Activated CD8-positive, alpha-beta T cell treated with anti-CD3 and anti-CD28 coated beads for 36 hours (primary cell): ENCODE data around the gene DCXR. TPM values are rescaled to one million over a fixed set of nuclear protein-coding genes. Genes with fewer than 3 reads are reported as not detected.

Experiments
- ATAC-seq: fragments of 200-7000 bp; cut with Tn5 transposase; one replicate; pipeline ENCODE4 v1.10.0; 2021; ENCODE audit warnings: mild to moderate bottlenecking, moderate library complexity
- CTCF ChIA-PET: fragments of 350-600 bp; sonication (Branson Sonifier 250); formaldehyde crosslinking; loops from one replicate; lab custom pipeline; 2021; ENCODE audit warnings: antibody characterized with exemption; lab: Charles Lee
- POLR2A ChIA-PET: fragments of 350-600 bp; sonication (Branson Sonifier 250); formaldehyde crosslinking; loops from one replicate; lab custom pipeline; 2021; ENCODE audit warnings: antibody characterized with exemption; lab: Charles Lee
- DNase-seq: peaks from one replicate; pipeline ENCODE4 v3.0.0-alpha.2; 2020
- H3K27ac Mint-ChIP-seq: one replicate; pipeline ENCODE4 v1.8.0; 2021; ENCODE audit warnings: mild to moderate bottlenecking, mixed read lengths
- H3K27me3 Mint-ChIP-seq: one replicate; pipeline ENCODE4 v1.8.0; 2021; ENCODE audit warnings: mixed read lengths
- H3K36me3 Mint-ChIP-seq: one replicate; pipeline ENCODE4 v1.8.0; 2021; ENCODE audit warnings: low read depth, mixed read lengths
- H3K4me1 Mint-ChIP-seq: one replicate; pipeline ENCODE4 v1.8.0; 2021; ENCODE audit warnings: low read depth, mixed read lengths
- H3K4me3 Mint-ChIP-seq: one replicate; pipeline ENCODE4 v1.8.0; 2021; ENCODE audit warnings: mild to moderate bottlenecking, moderate library complexity, mixed read lengths
- H3K9me3 Mint-ChIP-seq: one replicate; pipeline ENCODE4 v1.8.0; 2021; ENCODE audit warnings: mixed read lengths
- intact Hi-C: fragments of 100-400 bp; cut with micrococcal nuclease; formaldehyde crosslinking; loops from one replicate; pipeline ENCODE4 v1.10.0; 2022
- total RNA-seq, 2 experiments: library from RNA; stranded (reverse); gene quantifications; one replicate each; pipeline ENCODE4 v1.2.3, GENCODE V29; 2021
- TF ChIP-seq, protein P1 (sequence below): fragments of 200-600 bp; IDR thresholded peaks from one replicate; pipeline ENCODE4 v1.8.0; 2022; ENCODE audit warnings: antibody characterized with exemption, mild to moderate bottlenecking

DCXR gene
- total RNA-seq, 2 experiments from 2014 or later, result 99.2 to 101 TPM

- TF ChIP-seq, protein P1, sequence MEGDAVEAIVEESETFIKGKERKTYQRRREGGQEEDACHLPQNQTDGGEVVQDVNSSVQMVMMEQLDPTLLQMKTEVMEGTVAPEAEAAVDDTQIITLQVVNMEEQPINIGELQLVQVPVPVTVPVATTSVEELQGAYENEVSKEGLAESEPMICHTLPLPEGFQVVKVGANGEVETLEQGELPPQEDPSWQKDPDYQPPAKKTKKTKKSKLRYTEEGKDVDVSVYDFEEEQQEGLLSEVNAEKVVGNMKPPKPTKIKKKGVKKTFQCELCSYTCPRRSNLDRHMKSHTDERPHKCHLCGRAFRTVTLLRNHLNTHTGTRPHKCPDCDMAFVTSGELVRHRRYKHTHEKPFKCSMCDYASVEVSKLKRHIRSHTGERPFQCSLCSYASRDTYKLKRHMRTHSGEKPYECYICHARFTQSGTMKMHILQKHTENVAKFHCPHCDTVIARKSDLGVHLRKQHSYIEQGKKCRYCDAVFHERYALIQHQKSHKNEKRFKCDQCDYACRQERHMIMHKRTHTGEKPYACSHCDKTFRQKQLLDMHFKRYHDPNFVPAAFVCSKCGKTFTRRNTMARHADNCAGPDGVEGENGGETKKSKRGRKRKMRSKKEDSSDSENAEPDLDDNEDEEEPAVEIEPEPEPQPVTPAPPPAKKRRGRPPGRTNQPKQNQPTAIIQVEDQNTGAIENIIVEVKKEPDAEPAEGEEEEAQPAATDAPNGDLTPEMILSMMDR, result no peak
- POLR2A ChIA-PET, result interaction anchor here (1.0 to 1.1 kb wide), 2 partner anchors 16 to 84 kb away, joined by 3 read pairs; no protein-coding TSS in a partner anchor
- ATAC-seq, result no peak
- Mint-ChIP-seq H3K9me3 (no peaks in the 10 kb centered on the region), H3K36me3 (no peaks in the 10 kb centered on the region), H3K4me1 (peaks cover 6% of the 10 kb centered on the region), H3K27ac (no peak overlapping the region), H3K4me3 (no peak overlapping the region), H3K27me3 (no peaks in the 10 kb centered on the region)
- intact Hi-C loops, result no loop called here
- CTCF ChIA-PET, result interaction anchor here (0.9 to 2.1 kb wide), 2 partner anchors 17 to 53 kb away, joined by 3 to 5 read pairs; no protein-coding TSS in a partner anchor
- DNase-seq, result no peak
Observed at GRCh38 chr17:82012640-82013295, 24.7 kb downstream of the DCXR start.

DNA sequence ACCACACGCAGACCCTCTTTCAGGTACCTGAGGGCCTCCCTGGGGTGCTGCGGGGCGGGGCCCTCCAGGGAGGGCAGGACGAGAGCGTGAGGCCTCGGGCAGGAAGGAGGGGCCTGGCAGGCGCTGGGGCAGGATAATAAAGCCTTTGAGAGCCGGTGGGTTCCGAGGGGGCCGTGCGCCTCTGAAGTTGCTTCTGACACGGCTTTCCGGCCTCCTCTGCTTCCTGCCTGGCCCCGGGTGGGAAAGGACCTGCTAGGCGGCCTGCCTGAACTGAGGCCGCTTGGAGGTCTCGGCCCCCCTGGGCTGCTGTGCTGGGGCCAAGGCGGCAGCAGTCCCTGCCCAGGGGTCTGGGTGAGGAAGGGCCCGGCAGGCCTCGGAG, 25.2 kb downstream of the DCXR start:
- no peak for DNase-seq
- TF ChIP-seq, protein P1, result no peak
- H3K36me3 Mint-ChIP-seq, result no peaks in the 10 kb centered on the region
- POLR2A ChIA-PET, result no interaction called here
- H3K9me3 Mint-ChIP-seq, result no peaks in the 10 kb centered on the region
- no peak overlapping the region for H3K27ac Mint-ChIP-seq
- H3K4me3 Mint-ChIP-seq, result no peak overlapping the region
- ATAC-seq, result no peak
- no peaks in the 10 kb centered on the region for H3K27me3 Mint-ChIP-seq
- intact Hi-C loops, result no loop called here
- peaks cover 6% of the 10 kb centered on the region for H3K4me1 Mint-ChIP-seq
- CTCF ChIA-PET, result interaction anchor here (2.1 kb wide), 1 partner anchor 53 kb away, joined by 5 read pairs; no protein-coding TSS in a partner anchor

DNA sequence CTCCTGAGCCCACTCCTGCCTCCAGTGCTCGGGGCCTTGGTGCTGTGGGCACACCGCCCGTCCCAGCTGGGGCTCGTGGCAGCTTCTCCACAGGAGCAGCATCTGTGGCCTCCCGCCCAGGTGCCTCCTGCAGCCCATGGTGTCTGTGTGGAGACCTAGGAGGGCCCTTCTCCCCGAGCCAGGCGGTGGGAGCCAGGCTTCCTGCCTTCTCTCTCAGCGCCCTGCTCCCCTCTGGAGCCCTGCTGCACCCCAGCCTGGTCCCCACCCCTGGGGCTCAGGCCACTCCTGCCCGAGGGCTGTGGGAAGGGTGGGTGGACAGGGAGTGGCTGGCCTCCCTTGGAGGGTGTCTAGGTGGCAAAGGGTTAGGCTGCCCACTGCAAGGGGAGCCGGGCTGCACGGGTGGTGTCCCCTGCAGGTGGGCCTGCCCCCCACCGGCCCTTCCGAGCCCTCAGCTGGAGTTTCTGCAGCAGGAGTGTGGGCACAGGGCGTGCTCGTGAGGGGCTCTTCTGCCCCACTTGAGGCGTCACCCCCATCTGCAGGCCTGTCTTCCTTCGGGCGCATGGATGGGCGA, 25.8 kb downstream of the DCXR start:
- intact Hi-C loops, result no loop called here
- no peaks in the 10 kb centered on the region for H3K9me3 Mint-ChIP-seq
- H3K36me3 Mint-ChIP-seq, result no peaks in the 10 kb centered on the region
- no peak overlapping the region for H3K4me3 Mint-ChIP-seq
- no peaks in the 10 kb centered on the region for H3K27me3 Mint-ChIP-seq
- H3K4me1 Mint-ChIP-seq, result peaks cover 6% of the 10 kb centered on the region
- ChIA-PET POLR2A (interaction anchor here (0.9 kb wide), 1 partner anchor 15 kb away, joined by 3 read pairs; no protein-coding TSS in a partner anchor), CTCF (interaction anchor here (0.7 to 2.1 kb wide), 2 partner anchors 44 to 52 kb away, joined by 3 to 5 read pairs; no protein-coding TSS in a partner anchor)
- no peak for ATAC-seq
- TF ChIP-seq, protein P1, result no peak
- no peak for DNase-seq
- no peak overlapping the region for H3K27ac Mint-ChIP-seq

- Mint-ChIP-seq H3K27me3 (no peaks in the 10 kb centered on the region), H3K4me3 (no peak overlapping the region), H3K36me3 (no peaks in the 10 kb centered on the region), H3K27ac (no peak overlapping the region), H3K9me3 (no peaks in the 10 kb centered on the region), H3K4me1 (peaks cover 6% of the 10 kb centered on the region)
- ChIA-PET CTCF (interaction anchor here (0.7 to 1.6 kb wide), 3 partner anchors 9 to 44 kb away, joined by 3 to 7 read pairs (median 4); no protein-coding TSS in a partner anchor), POLR2A (interaction anchor here (0.9 kb wide), 1 partner anchor 14 kb away, joined by 3 read pairs; no protein-coding TSS in a partner anchor)
- TF ChIP-seq, protein P1, result no peak
- DNase-seq (no peak), ATAC-seq (no peak)
- intact Hi-C loops, result no loop called here
Observed at GRCh38 chr17:82010575-82011525, 26.6 kb downstream of the DCXR start.
